Measurements from ENCODE around the gene TUBA8.
"Not testable (repeated sequence)": the region's sequence is repeated elsewhere in the genome, so short reads cannot be mapped to it uniquely, and the experiment has no call there.

The TUBA8 gene

DNA sequence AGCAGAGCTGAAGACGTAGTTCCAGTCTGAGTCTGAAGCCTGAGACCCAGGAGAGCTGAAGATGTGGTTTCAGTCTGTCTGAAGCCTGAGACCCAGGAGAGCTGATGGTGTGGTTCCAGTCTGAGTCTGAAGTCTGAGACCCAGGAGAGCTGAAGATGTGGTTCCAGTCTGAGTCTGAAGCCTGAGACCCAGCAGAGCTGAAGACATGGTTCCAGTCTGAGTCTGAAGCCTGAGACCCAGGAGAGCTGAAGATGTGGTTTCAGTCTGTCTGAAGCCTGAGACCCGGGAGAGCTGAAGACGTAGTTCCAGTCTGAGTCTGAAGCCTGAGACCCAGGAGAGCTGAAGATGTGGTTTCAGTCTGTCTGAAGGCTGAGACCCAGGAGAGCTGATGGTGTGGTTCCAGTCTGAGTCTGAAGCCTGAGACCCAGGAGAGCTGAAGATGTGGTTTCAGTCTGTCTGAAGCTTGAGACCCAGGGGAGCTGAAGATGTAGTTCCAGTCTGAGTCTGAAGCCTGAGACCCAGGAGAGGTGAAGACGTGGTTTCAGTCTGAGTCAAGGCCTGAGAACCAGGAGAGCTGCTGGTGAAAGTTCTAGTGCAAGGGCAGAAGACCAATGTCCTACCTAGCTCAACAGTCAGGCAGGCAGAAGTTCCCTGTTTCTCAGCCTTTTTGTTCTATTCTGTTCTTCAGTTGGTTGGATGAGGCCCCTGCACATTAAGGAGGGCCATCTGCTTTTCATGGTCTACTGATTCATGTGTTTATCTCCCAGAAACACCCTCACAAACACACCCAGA lies 3.9 kb upstream of the TUBA8 start:
- DNase-seq, result not testable (repeated sequence)

DNA sequence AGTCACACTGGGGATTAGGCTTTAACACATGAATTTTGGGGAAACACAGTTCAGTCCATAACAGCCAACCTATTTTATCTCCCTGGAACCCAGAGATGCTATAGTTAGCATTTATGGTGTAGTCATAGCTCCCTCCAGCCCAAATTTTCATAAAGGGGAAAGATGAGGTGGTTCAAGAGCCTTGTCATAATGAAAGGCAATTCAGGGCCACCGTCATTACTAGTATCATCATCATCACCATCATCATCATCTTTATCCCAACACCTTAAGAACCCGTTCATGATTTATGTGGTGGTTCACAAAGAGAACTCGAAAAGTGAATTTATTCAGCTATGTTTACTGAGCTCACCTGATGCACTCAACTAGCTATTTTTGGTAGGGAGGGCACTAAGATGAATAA lies 2.4 kb upstream of the TUBA8 start:
- no peak for DNase-seq

DNA sequence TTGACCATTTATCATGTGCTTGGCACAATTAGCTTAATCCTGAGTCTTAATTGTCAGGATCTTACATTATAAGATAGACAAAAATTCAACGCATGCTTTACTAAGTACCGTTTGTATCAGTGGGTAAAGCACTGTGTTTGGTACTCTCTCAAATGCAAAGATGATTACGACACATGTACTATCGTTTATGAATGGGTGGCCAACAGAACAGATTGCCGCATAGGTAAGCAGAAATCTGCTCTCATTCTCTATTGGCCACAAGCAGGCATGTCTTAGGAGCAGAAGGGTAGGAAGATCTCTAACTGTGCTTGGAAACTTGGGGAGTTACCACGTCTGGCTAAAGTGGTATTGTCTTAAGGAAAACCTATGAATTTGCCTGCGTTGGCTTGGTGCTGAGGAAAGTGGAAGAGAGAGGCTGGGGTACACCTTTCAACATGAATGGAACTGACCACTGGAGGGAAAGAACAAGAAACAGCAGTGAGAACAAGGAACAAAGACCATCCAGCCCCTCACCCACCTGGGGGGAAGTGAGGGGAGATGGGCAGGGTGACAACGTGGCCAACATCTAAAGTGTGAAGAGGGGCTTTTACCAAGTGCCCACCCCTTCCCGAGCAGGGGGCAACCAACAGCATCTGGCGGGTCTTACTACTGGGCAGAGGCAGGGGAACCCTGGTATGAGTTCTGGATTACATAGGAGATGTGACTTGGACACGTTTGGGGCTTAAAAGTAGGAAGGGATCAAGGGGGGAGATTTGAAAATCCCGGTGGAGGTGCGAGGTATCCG lies 1.0 kb upstream of the TUBA8 start:
- DNase-seq, result no peak

DNA sequence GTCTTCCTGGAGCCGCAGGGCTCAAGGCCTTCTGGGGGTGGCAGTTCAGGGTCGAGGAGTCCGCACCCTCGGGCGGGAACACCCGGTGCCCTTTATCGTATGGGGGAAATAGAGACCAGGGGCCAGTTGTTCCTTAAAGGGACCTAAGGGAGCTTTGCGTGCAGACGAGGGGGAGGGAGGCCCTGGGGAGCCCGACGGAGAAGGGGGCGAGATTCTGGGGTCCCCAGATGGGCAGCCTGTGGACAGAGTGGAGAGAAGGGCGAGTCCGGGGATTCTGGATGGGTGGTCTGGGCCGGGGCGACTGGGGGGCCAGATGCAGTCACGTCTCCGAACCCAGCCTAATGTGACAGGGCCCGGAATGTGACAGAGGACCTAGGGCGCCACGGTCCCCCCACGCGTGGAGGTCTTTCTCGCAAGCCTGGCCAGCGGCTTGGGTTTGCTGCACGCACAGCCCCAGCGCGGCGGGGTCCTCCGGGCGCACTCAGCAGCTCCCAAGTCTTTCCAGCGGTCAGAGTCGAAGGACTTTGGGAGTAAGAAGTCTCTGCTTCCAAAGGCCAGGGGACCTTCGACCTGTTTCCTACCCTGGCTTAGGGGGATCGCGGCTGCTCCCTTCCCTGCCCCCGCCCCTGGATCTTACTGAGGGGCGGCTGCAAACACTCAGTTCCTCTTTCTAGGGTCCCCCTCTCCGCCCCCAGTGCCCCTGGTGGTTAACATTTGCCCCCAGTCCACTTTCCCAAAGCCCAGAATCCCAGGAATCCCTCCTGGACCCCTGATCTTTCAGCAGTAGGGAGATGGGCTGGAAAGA lies 547 bp downstream of the TUBA8 start:
- DNase-seq, result no peak

DNA sequence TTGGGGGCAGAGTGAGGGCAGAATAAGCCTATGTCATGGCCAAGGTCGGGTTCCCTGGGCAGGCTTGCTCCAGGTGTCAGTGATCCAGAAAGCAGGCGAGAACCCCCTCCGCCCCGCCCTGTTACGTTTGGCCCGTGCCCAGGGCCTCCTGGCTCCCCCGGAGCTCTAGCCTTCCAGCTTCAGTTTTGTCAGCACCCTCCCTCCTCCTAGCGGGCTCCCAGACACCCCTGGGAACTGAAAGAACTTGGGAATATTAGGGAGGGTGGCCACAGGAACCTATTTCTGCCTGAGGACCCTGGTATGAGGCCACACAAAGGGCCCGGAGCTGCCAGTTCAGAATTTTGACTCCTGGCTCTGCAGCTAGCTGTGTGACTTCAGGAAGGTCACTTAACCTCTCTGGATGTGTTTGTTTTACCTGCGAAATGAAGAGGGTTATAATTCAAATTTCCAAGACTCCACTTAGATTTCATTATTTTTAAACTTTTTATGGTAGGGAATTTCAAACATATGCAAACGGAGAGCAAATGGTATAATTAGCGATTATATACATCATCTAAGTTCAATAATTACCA lies 1.2 kb downstream of the TUBA8 start:
- no peak for DNase-seq

DNA sequence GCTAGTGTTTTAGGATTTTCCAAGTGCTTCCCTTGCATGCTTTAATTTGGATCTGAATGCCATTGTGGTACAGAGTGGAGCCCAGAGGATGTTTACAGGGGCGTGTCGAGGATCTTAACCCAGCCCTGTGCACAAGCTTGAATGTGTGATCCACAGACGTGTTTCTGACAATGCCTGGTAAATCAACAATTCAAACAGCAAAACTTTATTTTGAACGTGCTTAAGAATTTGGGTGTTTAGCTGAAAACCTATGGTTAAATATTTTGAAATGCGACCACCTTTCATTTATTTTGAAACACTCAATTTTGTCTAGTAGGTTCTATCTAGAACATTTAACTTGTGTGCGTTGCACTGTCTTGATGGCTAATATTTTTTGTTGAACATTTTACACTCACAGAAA lies 1.8 kb downstream of the TUBA8 start:
- DNase-seq, result no peak

DNA sequence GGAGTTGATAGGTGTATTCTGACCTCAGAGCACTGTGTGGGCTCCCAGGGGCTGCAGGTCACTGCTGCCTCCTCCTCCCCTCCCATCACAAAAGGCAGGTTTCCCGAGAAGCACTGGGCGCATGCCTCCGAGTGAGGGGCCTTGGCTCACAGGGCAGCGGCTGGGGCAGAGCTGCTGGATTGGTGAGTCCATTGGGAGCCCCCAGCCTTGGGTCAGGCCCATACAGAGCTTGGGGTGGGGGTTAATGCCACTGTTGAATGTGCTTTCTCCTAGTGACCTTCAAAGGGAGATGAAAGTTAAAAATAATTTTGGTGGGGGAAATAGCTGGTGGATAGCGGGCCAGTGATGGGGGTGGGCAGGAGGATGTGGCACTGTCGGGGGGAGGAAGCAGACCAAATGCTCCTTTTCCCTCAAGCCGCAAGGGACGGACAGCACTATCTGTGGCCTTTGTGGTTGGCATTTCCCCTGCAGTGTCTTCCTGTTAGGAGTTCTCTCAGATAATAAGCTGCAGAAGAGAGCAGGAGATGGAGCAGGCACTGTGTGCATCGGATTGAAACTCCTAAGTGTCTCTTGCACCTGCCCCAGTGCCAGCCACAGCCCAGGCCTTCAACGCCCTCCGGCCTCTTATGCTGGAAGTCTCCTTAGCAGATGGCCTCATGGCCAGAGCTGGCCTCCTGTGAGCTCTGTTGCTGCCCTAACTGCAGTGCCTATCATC lies 3.2 kb downstream of the TUBA8 start:
- no peak for DNase-seq

DNA sequence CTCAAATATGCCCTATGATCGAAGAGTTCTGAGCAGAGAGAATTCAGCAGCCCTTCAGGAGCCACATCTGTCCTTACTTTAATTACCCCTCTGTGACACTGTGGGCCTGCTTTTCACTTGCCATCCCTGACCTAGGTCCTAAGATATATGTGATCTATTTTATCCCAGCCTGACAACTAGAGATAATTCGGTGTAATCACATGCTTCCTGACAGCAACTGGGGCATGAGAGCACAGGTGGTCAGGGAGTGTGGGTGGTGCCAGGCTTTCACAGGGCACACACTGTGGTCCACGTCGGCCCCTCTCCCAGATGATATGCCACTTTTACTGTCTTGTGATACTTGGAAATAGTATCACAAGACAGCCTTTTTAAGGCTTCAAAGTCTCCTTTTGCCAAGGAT lies 3.9 kb downstream of the TUBA8 start:
- no peak for DNase-seq

DNA sequence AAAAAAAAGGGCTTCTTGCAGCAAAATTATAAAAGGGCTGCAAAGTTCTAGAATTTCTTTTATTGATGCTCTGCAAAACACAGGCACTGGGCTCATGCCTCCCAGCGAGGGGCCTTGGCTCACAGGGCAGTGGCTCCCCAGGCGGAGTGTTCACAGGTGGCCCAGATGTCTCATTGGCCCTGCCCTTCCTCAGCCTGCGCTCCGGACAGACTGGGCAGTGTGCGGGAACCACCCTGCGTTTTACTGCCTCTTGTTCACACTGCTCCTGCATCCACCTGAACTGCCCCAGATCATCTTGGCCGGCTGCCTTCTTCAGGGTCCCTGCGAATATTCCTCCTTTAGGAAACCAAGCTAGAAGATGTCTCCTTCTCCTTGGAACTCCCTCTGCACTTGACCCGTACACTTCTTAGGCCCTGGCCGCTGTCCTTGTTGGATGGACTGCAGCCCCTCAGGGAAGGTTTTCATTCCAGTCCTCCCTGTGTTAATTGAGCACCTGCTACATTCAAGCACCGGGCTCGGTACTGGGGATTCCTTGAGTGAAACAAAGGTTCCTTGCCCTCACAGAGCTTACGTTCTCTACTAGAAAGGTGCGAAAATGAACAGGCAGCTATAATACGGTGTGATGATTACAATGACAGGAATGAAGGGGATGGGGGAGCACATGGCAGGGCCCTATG lies 4.5 kb downstream of the TUBA8 start:
- DNase-seq, result no peak

DNA sequence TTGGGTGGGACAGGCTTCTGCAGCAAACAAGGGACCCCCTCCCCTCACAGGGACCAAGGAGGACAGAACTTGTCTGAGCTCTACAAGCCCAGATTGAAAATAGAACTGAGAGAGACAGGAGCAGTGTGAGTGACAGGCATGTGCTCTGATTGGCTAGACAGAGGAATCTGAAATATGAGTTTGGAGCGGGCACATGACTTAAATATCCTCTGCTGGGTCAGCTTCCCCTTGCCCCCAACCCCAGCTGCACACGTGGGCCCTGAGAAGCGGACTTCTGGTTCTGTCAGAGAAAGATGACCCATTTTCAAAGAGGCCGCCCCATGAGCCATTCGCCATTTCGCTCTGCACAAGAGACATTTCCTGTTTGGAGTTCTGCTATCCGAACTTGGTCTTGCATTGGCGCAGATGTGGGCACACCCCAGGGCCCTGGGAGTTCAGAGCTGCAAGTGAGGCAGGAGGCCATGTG lies 5.3 kb downstream of the TUBA8 start:
- no peak for DNase-seq

DNA sequence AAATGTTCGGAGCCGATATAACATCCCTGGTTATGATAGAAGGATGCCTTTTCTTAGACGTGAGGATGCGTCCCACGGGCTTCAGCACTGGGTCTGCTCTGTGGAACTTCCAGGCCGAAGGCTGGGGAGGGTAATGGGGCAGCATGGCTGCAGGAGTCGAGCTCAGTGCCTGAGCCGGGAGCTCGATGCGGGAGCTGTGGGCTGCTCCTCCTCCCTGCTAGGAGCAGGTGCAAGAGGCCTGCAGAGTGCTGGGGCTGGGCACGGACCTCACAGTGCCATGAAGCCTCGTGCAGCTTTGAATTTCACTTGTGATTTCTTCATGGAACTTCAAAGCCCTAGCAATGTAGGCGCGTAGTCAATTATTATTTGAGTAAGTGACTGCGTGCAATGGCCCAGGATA lies 6.0 kb downstream of the TUBA8 start:
- no peak for DNase-seq

DNA sequence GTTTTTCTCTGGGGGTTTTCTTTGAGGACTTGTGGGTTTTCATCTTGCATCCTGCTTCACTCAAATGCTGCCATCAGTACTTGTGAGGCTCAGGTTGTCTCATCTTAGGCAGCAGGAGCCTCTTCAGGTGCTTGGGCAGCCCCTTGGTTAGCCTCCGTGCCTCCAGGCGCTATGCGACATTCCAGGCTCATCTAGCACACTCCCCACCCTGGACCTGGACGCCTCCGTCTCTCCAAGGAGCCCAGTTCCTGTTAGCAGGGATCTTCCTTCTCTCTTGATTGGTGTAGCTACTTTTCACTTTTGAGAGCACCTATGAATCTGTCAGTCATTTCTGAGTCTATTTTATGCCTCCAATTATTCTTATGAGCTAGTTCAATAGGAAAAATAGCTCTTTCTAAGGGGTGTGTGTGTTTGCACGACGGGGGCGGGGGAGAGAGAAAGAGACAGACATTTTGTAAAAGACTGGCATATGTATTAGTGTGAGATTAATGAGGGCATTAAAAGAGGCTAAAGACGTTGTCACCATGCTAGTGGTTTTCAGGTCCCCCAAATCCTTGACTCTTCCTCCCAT lies 7.8 kb downstream of the TUBA8 start:
- no peak for DNase-seq

DNA sequence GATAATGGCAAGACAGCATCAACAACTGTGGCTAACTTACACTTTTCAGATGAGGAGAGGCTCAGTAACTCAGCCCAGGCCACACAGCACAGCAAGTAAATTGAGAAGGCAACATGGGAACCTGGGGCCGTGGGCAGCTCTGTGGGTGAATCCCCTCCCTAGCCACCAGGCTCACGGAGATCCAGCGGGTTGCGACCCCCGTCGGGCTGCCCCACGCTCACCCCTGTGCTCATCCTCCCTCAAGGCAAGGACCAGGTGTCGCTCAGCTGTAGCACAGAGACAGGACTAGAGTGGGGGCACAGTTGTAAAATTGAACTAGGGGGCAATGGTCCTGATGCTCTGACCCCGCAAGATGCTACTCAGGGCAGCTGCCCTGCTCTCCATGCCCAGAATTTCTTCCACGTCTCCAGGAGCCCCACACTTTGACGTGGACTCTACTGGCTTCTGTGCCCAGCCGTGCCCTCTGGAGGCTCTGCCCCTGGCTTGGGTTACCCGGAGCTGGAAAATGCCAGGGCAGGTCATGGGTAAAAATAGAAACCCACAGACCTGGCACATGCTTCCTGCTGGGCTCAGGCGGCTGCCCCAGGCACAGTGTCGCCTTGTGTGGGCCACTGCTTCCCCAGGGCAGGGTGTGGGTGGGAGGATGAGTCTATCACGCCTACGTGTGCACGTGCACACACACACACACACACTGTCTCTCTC lies 9.0 kb downstream of the TUBA8 start:
- DNase-seq, result peak in 1 of 2 experiments; percentile 12

DNA sequence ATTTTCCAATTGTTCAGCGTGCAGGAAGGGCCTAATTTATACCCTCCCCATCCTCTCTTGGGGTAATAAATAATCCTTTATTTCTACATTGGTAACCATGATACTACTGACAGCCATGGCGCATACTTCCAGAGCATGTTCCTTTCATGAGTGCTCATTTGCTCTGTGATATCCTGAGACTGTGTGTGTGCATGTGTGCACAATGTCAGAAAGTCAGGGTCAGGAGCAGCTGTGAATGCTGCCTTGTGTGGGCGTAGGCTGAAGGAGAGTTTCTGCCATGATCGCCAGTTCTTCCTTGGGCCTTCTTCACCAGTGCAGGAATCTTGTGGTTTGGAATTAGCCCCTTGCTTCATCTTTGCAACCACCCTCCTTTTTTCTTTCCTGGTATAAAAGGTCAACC lies 10.2 kb downstream of the TUBA8 start:
- no peak for DNase-seq

DNA sequence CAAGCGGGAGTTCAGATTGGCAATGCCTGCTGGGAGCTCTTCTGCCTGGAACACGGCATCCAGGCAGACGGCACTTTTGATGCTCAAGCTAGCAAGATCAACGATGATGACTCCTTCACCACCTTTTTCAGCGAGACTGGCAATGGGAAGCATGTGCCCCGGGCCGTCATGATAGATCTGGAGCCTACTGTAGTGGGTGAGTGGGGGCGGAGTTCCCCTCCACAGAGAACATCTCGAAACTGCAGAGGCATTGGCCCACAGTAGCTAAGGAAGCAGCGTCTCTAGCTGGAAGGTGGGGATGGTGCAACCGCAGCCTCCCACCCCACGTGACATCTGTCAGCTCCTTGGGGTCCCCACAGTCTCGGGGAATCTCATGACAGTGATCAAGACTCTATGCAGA lies 10.9 kb downstream of the TUBA8 start:
- DNase-seq, result no peak

DNA sequence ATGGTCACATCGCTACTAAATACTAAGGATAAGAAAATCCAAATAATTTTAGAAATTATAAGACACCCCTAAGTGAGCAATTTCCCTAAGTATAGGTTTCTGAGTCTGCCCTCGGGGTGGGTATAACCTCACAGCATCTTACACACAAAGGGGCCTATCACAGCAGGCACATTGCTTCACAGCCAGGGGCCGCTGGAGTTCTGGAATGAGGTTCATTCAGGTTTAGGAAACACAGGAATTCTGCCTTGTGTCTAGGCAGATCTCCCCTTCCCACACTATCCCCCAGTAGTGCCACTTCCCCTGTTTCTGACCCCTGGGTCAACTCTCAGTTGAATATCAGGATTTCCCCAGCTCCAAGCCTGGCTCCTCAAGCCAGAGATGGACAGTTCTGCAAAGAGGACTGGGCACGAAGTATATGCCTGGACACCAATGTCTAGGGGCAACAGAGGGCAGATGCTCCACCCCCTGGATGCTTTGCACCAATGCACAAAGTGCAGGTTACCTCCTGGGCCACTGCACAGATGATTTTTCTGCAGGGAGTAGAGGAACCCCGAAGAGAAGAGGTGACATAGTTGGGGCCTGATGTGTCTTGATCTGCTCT lies 11.4 kb downstream of the TUBA8 start:
- no peak for DNase-seq

DNA sequence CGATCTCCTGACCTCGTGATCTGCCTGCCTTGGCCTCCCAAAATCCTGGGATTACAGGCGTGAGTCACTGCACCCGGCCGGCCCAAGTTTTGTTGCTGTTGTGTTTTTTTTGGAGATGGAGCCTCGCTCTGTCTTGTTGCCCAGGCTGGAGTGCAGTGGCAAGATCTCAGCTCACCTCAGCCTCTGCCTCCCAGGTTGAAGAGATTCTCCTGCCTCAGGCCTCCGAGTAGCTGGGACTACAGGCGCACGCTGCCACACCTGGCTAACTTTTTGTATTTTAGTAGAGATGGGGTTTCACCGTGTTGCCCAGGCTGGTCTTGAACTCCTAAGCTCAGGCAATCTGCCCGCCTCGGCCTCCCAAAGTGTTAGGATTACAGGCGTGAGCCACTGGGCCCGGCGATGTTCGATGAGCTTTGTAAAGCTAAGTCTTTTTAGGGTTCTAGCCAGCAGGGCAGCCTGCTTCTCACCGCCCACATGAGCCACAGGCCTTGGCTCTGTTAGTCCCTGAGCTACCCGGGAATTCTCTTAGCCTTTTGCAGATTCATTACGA lies 12.9 kb downstream of the TUBA8 start:
- DNase-seq, result not testable (repeated sequence)

DNA sequence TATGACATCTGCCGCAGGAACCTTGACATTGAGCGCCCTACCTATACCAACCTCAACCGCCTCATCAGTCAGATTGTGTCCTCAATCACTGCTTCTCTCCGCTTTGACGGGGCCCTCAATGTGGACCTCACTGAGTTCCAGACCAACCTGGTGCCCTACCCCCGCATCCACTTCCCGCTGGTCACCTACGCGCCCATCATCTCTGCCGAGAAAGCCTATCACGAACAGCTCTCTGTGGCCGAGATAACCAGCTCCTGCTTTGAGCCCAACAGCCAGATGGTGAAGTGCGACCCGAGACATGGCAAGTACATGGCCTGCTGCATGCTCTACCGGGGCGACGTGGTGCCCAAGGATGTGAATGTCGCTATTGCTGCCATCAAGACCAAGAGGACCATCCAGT lies 16.0 kb downstream of the TUBA8 start:
- no peak for DNase-seq

DNA sequence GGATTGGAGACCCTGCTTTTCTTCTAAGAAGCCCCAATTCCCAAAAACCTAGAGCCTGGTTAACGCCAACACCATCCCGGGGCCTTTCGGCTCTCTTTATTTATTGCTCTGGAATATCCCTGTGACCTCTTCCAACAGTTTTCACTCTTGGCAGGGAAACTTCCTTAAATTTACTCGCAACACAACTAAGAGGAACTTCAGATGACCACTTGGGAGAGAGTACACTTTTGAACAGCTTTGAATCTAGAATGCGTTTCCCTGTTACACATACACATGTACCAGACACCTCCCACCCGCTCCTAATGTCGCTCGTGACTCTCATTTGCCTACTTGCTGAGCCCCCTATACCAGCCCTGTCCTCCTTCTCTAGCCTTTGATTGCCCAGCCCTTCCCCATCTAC lies 19.4 kb downstream of the TUBA8 start:
- DNase-seq, result no peak

All from activated CD4-positive, alpha-beta T cell treated with anti-CD3 and anti-CD28 coated beads, Interleukin-2, amount 50 U/mL, for 4 hours (primary cell).